Right renal pelvis (tissue), 4 donors: ENCODE results near the gene CZIB. TPM values are rescaled to one million over a fixed set of nuclear protein-coding genes. Genes with fewer than 3 reads are reported as not detected.
A peak's percentile ranks its signal among the peaks of the same experiment; 100 is the strongest.

Experiments
- DNase-seq, 4 donors: peaks; one replicate each; pipeline ENCODE4 v3.0.0-alpha.2; 2013; ENCODE audit warnings: low read depth in 4 of 4, low spot score in 3 of 4, missing footprints in 1 of 4
- polyA plus RNA-seq, 4 donors: library from polyadenylated mRNA; unstranded; fragments of 120-200 nt; gene quantifications; one replicate each; pipeline ENCODE4 v1.2.1, GENCODE V29; 2013; ENCODE audit not compliant: insufficient read length in 4 of 4

The CZIB gene
- polyA plus RNA-seq = 10 to 100 TPM; 76.1 to 95.5 (median 83.7) TPM

DNA sequence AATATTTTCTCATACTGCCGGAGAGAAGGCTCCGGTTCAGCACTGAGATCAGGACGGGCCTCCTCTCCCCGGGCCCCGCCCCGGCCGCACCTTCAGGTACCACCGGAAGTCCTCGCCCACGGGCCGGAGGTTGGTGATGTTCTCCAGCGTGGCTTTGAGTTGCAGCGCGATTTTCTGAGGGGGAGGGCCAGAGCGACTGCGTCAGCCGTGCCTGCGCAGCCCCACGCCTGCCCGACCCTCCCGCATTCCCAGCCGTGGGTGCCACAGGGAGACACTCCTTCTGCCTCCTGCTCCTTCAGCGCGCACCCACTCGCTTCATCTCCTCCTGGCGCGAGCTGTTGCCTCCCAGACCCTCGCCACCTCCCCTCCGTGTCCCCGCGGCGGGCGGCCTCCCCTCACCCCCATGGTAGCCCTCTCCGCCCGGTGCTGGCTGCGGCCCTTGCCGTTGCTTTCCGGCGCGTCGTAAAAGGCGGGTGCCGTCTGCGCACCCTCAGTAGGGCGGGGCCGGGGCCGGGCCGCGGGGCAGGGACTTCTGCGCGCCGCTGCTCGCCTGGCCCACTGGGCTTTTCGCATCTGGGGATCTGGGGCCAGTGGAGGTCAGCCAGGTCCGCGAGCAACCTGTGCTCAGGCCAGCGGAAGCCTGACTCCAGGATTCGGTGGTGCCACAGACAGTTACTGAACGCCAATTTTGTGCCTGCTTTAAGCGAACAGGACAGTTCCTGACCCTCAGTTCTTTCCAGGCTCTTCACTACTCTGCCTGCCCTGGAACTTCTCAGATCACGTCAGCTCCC is at the start of gene CZIB:
TSS of gene CZIB (minus strand) at position 464 of the 791 bp plus-strand sequence. CDS start at position 405, 59 bp downstream.
- peak; percentile 83 to 91 (median 84) for DNase-seq

DNA sequence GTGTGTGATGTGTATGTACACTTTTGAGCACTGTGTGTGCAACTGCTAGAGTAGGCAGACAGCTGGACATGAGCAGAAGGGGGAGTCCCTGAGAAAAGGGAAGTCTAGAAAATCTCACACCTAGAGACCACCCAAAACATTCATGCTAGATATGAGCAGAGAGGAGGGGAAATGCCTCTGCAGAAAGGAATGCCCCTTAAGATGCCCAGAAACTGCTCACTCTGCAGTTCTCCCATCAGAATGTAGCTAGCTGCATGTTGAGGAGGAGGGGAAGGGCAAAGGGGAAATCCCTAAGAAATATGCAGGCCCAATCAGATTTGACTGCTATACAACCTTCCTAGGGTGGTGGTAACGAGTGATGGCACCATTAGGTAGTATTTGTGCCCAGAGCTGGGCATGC is 49.7 kb upstream of the CZIB start:
- no peak for DNase-seq

DNA sequence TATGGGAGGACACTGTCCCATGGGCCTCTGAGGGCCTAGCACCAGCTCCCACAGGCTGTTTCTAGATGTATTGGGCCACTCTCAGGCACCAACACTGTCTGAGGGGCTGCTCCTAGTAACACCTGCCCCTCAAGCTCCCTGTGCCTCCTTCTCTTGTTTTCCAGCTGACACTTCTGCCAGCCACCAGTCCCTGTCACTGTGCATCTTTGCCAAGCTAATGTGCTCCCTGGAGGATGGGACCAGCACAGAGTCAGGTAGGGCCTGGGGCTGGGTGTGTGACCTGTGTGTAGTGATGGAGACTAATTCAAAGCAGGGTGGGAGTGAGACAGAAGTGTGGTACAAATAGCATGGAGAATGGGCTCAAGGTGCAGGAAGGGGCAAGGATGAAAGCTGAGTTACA is 47.3 kb upstream of the CZIB start:
- DNase-seq = no peak

DNA sequence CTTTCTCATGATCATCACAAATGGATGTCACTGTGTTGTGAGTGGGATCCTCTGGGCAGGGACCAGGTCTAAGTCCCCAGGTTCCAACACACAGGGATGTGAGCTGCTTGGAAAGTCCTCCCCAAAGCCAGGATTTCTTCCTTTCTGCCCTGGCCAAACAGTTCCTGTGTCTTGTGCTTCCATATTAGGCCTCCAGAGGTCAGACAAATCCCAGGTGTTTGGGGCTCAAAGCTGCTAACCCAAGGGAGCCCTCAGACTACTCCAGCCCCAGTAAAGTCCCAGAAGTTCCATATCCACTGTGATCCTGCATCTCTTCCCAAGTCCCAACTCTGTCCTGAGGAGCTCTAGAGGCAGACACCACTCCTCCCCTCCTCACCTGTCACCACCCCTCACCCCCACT is 45.6 kb upstream of the CZIB start:
- DNase-seq = no peak

DNA sequence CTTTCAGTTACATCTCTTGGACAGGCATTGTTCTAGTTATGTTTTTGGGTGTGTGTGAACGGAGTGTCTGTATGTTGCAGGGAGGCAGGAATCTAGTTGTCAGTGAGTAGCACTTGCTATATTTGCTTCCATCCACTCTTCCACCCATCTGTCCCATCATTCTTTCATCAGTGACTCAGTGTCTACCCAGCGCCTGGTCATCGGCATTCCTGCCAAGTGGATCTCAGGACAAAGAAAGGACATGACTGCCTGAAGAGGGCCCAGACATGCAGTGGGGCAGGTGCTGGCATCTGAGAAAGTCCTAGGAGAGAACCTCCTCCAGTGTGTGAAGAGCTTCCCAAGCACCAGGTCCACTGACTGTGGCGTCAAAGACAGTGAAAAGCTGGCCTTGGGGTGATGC is 45.1 kb upstream of the CZIB start:
- DNase-seq = no peak

DNA sequence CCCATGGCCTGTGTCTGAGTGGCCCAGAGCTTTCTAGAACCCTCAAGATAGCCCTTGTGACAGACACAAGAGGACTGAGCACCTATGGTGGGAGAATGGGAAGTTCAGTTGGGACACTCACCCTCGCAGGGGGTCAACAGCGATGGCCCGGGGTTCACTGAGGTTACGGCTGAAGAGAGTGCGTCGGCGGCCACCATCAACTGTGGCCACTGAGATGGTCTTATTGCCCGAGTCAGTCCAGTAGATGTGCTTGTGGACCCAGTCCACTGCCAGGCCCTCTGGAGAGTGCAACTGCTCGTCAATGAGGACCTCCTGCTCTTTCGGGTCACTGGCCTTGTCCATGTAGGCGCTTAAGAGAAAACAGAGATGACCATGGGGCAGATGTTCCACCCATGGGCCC is 43.6 kb upstream of the CZIB start:
- no peak for DNase-seq

DNA sequence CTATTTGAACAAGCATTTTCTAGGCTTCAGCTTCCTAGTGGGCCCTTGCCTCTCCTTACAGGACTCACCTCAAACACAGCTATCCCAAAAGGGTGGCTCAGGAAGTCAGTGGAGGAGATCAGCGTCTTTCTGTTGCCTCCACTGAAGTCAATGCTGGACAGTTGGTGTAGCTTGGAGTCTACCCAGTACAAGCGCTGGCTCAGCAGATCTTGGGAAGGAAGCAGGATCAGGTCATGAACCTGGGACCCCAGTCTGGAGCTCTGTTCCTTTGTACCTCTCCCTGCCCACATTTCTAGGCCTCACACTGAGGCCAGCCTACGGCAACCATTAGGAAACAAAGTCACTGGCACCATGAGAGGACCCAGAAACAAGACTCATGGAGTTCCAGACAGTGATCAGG is 41.6 kb upstream of the CZIB start:
- no peak for DNase-seq

DNA sequence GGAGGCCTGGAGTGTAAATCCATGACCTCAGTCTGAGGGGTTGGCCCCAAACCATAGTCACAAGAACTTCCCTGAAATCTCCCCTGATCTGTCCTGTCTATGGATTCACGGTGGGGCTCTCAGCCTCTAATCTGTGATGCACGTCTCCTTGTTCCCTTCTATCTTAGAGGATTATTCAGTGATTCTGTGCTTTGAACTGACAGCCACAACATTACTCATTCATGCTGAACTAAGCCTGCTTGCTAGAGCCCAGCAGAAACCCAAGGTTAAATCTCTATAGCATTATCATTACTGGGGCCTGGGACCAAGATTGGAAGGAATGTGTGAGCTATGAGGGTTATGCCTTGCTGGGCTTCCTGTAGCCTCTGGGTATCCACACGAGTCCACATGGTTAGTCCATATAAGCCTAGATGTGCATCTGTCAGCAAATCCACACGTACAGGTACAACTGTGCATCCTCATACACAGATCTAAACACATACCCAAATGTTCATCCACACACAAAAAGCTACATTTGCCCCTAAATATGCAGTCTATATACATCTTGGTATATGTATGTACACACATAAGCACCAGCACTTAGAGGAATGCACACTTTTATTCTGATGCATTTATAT is 40.3 kb upstream of the CZIB start:
- no peak for DNase-seq

DNA sequence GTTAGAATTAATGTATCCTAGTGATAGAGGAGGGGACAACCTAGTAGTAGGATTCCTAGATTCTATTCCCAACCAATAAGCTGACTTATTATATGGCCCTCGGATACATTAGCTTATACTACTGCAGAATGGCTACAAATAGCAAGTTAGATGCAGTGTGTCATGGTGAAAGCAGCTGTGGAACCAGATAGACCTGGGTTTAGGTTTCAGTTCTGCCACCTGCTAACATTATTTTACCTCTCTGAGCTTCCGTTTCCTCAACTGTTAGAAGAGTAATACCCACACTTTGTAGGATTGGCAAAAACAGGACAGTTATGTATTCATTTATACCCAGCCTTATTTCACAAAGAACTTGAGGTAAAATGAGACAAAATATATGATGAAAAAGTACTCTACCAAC is 39.5 kb upstream of the CZIB start:
- no peak for DNase-seq

DNA sequence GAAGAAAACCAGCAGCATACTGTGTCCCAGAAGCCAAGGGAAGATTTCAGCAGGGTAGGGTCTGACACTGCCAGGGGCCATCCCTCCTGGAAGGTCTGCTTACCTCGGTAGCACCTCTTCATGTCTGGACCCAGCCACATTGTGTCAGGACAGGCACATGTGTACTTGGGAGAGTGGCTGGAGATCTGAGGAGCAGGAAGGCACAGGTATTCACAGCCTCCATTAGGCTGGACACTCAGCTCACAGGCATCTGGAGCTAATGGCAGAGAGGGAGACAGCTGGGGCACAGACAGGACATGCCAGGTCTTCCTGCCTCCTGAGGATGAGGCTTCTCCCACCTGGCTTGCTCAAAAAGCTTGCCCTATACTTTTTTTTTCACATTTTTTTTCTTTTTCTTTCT is 37.8 kb upstream of the CZIB start:
- no peak for DNase-seq

DNA sequence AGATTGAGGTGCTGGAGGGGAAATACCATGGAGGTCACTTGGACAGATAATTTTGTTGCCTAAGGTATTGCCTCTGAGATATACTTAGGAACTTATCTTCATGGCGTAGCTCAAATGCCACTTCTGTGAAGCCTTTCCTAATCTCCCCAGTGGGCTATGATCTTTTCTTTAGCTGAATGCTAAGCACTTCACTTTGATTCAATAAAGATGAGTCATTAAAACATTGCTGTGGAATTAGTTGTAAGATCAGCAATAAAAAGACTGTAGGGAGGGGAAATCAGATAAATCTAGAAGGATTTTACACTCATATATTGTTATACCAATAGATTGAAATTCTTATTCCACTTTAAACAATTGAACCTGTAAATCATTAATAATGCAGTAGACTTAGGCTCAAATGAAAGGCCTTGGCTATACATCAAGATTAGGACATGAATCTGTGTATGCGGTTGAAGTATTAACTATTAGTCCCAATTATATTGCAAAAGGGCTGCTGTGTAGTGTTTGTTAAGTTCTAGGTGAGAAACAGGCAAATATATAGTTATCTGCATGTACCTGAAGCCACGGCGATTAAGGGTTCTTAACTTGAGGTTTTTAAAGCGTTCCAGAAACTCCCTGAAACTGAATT is 37.1 kb upstream of the CZIB start:
- no peak for DNase-seq

DNA sequence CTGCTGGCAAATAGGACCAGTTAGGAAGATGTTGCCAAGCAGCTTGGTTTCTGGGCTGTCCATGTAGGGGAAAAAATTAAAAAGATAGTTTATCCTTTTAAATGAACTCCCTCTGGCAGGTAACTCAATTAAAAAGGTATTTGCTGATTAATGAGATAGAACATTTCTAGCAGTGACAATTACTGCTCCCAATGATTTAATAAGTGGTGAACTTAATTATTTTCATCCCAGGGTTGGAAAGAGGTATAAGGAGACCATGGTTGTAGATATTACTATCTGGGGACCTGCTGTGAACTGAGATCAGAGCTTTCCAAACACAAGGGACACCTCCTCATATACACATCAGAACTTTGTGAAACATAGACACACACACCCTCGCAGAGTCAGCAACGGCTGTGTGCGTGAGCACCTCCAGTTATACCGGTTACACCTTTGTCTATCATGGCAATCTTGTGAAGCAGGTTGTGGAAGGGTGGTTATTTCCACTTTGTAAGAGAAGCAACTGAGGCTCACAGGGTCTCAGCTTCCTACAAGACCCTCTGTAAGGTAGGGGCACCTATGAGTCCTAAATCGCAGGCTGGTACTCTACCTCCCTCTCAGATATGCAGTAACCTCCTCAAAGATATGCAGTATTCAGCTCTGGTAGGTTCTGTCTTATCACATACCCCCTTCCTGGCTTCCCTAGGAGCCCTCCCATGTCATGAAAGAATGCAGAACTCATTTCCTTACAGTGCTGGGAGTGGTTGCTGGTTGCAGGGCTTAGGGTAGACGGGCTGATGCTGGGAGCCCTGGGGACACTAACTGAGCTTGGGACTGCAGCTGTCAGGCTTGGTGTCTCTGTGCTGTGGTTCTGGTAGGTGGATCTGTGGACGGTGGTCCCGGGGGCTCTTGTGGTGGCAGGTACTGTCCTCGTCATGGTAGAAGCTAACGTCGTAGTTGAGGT is 36.3 kb upstream of the CZIB start:
- no peak for DNase-seq

DNA sequence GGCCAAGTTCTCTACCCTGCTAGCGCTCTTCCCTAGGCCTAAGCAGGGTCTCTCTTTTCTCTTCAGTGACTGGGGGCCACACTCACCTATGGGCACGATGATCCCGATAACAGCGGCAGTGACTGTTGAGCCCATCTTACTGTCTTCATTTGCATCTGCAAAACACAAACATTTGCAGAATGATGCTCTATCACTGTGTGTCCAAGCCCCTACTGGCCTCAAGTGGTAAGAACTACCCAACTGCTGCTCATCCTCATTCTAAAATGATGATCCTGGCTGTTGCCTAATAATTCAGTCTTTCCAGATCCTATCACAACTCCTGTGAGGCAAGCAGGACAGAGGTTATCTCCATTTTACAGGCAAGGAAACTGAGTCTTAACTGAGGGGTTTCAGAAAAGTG is 34.6 kb upstream of the CZIB start:
- no peak for DNase-seq

DNA sequence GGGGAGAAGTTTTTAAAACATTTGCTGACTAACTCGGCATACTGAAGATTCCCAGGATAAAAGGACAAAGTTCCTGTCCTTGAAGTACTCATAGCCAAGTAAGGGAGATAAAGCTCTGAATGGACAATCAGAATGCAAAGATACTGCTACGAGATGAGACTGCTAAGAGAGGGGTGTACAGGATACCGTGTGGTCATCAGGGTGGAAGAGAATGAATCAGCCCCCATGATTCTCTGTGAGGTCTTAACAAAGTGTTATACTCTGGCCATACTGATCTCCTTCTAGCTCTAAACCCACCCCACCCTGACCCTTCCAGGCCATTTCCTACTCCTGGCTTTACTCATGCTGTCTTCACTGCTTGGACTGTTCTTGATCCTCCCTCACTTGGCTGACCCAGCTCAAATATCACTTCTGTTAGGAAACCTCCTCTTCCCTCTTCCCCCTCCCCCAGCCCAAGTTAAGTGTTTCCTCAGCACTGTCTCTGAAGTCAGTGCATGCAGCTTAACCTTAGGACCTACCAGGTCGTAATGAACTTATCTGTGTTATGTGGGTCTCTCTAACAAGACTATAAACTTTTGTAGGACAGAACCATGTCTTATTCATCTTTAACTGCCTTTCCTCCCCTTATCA is 33.7 kb upstream of the CZIB start:
- no peak for DNase-seq

DNA sequence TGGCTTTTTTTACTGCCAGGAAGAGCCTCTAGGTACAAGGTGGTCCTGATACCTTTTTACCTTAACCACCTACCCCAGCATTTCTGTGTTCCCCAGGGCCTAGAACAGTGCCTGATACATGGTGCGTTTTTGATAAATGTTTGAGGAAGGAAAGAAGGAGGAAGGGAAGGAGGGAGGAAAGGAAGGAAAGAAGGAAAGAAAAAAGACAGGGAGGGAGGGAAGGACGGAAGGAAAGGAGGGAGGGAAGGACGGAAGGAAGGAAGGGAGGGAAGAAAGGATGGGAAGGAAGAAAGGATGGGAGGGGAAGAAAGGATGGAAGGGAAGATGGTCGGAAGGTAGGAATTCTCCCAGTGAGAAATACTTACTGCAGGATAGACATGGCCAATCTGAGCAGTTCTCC is 29.9 kb upstream of the CZIB start:
- no peak for DNase-seq

DNA sequence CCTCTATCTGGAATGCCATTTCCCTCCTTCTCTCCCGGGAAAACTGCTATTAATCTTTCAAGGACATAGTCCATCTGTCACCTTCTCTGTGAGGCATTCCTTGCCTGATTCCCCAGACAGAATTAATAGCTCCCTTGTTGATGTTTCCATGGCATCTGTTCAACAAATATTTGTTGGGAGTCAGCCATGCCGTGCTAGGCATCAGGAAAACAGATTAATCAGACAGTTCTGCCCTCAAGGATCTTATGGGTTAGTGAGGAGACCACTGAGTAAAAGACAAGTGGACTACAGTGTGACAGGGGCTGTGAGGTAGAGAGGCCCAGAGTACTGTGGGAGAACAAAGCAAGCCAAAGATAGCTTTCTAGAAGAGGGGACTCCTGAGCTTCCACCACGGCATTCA is 29.3 kb upstream of the CZIB start:
- DNase-seq = no peak

DNA sequence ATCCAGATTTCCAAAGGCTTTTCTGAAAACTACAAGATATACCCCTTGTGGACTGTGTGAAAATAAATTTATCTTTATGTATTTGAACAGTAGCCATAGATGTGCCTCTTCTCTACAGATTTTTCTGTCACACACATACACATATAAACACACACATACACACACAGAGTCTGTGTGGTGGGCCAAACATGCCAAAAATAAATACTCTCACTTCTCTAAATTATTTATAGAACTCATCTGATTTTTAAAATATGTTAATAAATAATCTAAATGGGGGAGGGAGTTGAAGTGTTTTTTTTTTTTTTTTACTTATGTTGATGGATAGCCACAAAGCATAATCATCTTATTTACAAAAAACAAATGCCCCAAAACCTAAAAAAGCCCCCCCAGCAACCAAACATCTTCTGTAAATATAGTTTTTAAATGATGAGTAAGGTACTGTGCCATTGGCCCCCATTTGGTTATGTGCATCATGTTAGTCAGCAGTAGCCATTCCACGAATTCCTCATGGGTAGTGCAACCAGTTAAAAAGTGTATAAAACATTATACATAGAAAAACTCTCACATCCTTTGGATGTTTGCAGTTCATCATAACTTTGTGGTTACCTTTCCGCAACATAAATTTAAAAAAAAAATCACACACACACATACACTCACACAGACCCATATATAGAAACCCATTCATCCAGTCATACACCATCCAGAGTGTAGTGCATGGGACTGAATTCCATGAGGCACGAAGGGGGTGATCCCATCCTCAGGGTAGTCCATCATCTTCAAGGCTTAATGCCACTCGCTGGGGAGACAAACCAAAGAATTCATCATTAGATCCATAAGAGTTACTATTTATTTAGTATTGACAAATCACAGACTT is 26.1 kb upstream of the CZIB start:
- DNase-seq = no peak

DNA sequence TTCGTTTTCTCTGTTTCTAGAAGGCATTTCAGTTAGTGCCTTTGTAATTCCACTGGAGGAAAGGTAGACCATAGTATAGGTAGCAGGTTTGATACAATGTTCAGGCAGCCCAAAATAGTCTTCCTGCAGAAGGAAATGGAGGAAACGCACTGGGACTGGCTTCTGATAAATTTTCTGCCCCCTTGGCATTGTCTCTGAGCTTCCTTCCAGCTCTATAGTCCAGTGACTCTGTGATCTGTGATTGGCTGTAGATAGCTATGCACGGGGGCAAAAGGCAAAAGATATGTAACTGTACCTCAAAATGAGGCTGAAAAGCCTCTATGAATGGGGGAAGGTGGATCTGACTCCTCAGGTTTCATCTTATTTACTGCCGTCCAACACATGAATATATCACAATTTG is 23.7 kb upstream of the CZIB start:
- no peak for DNase-seq

DNA sequence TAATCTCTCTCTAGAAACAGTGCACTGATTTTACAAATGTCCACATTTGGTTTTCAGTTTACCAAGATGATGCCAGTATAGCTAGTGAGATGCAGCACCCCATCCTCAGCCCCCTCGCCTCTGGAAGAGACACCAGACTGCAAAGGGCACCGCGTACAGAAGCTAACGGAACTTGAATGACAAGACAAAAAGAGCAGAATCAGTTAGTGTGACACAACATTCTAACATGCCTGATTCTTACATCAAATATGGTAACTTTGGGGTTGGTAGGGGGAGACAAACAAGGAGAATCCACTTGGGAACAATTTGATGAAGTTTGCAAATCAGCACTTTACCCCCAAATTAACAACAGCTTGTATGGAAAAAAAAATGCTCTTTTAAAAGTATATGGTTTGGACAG is 21.9 kb upstream of the CZIB start:
- DNase-seq = no peak
